Mesenchymal stem cell (in vitro differentiated cells and primary cell): ENCODE data around the gene PPP1R12C. TPM values are rescaled to one million over a fixed set of nuclear protein-coding genes. Genes with fewer than 3 reads are reported as not detected.

Experiments used
- DNase-seq: peaks from one replicate; pipeline ENCODE4 v3.0.0-alpha.2; 2013
- H2AFZ ChIP-seq: one replicate; pipeline ENCODE4 v1.6.1; 2013; ENCODE audit warnings: low read depth, mild to moderate bottlenecking, control low read depth, inconsistent platforms, low read length, moderate library complexity
- H2AK5ac ChIP-seq: 2 replicates; pipeline ENCODE4 v1.6.1; 2013; ENCODE audit warnings: low read length, moderate library complexity, mild to moderate bottlenecking, inconsistent platforms; ENCODE audit not compliant: severe bottlenecking
- H2BK120ac ChIP-seq: one replicate; pipeline ENCODE4 v1.6.1; 2013; ENCODE audit warnings: low read depth, mild to moderate bottlenecking, inconsistent platforms, low read length, moderate library complexity
- H2BK12ac ChIP-seq, 2 experiments: one replicate each; pipeline ENCODE4 v1.6.1; 2013; ENCODE audit warnings: inconsistent platforms in 2 of 2, low read length in 2 of 2, mild to moderate bottlenecking in 2 of 2, moderate library complexity in 2 of 2, control low read depth in 1 of 2
- H2BK15ac ChIP-seq: one replicate; pipeline ENCODE4 v1.6.1; 2013; ENCODE audit warnings: mild to moderate bottlenecking, low read depth, inconsistent platforms; ENCODE audit not compliant: poor library complexity, severe bottlenecking
- H2BK5ac ChIP-seq: 2 replicates; pipeline ENCODE4 v1.6.1; 2013; ENCODE audit warnings: low read depth, mild to moderate bottlenecking, low read length, control low read depth, inconsistent platforms; ENCODE audit not compliant: poor library complexity, severe bottlenecking
- H3K14ac ChIP-seq, 2 experiments: one replicate each; pipeline ENCODE4 v1.6.1; 2013; ENCODE audit warnings: inconsistent platforms in 2 of 2, low read length in 2 of 2, control low read depth in 1 of 2, mild to moderate bottlenecking in 1 of 2, moderate library complexity in 1 of 2
- H3K18ac ChIP-seq, 2 experiments: one replicate each; pipeline ENCODE4 v1.6.1; 2013; ENCODE audit warnings: inconsistent platforms in 2 of 2, low read length in 2 of 2, control low read depth in 1 of 2, low read depth in 1 of 2, mild to moderate bottlenecking in 1 of 2
- H3K23ac ChIP-seq, 2 experiments: one replicate each; pipeline ENCODE4 v1.6.1; 2013; ENCODE audit warnings: inconsistent platforms in 2 of 2, low read length in 2 of 2, mild to moderate bottlenecking in 2 of 2, moderate library complexity in 2 of 2, control low read depth in 1 of 2
- H3K27ac ChIP-seq: 2 replicates; pipeline ENCODE4 v1.5.1; 2013; ENCODE audit warnings: mild to moderate bottlenecking, moderate library complexity, low read length, control low read depth, inconsistent platforms; ENCODE audit not compliant: poor library complexity, severe bottlenecking
- H3K27me3 ChIP-seq, 2 experiments: 2 replicates each; pipeline versions ENCODE4 v1.6.1 to v1.7.0; 2013; ENCODE audit warnings: low read length in 2 of 2, mild to moderate bottlenecking in 2 of 2, moderate library complexity in 2 of 2, control low read depth in 1 of 2, inconsistent platforms in 1 of 2; ENCODE audit not compliant: control insufficient read depth in 1 of 2, insufficient read depth in 1 of 2
- H3K36me3 ChIP-seq, 2 experiments: 2 replicates each; pipeline versions ENCODE4 v1.6.1 to v1.7.0; 2013; ENCODE audit warnings: low read length in 2 of 2, control low read depth in 1 of 2, inconsistent platforms in 1 of 2, low read depth in 1 of 2, mild to moderate bottlenecking in 1 of 2; ENCODE audit not compliant: insufficient read depth in 2 of 2, control insufficient read depth in 1 of 2
- H3K4ac ChIP-seq, 2 experiments: one replicate each; pipeline ENCODE4 v1.6.1; 2013; ENCODE audit warnings: inconsistent platforms in 2 of 2, low read length in 2 of 2, mild to moderate bottlenecking in 2 of 2, moderate library complexity in 2 of 2, control low read depth in 1 of 2, low read depth in 1 of 2
- H3K4me1 ChIP-seq: 2 replicates; pipeline ENCODE4 v1.6.1; 2013; ENCODE audit warnings: low read depth, low read length, control low read depth; ENCODE audit not compliant: control insufficient read depth, insufficient read depth
- H3K4me2 ChIP-seq: 2 replicates; pipeline ENCODE4 v1.6.1; 2013; ENCODE audit warnings: low read length, mild to moderate bottlenecking, inconsistent platforms; ENCODE audit not compliant: poor library complexity, severe bottlenecking
- H3K4me3 ChIP-seq, 2 experiments: 2 replicates each; pipeline versions ENCODE4 v1.5.1 to v1.7.0; 2013; ENCODE audit warnings: low read length in 2 of 2, mild to moderate bottlenecking in 2 of 2, control low read depth in 1 of 2, low read depth in 1 of 2; ENCODE audit not compliant: insufficient read depth in 1 of 2
- H3K79me1 ChIP-seq: replicated peaks from 2 replicates; pipeline ENCODE4 v1.6.1; 2013; ENCODE audit warnings: mild to moderate bottlenecking, control low read depth, low read length, inconsistent platforms; ENCODE audit not compliant: poor library complexity, severe bottlenecking
- H3K9ac ChIP-seq: 2 replicates; pipeline ENCODE4 v1.7.0; 2013; ENCODE audit warnings: mild to moderate bottlenecking, low read length, moderate library complexity
- H3K9me3 ChIP-seq: 2 replicates; pipeline ENCODE4 v1.7.0; 2013; ENCODE audit warnings: mild to moderate bottlenecking, low read length; ENCODE audit not compliant: control insufficient read depth
- H4K8ac ChIP-seq: one replicate; pipeline ENCODE4 v1.6.1; 2013; ENCODE audit warnings: inconsistent platforms, mild to moderate bottlenecking, low read length, moderate library complexity
- H4K91ac ChIP-seq: one replicate; pipeline ENCODE4 v1.6.1; 2013; ENCODE audit warnings: mild to moderate bottlenecking, low read length, inconsistent platforms
- WGBS: methylation state at CpG from one replicate; pipeline ENCODE4 v1.1.7; 2013; ENCODE audit warnings: mixed read lengths; 5-methylcytosine and 5-hydroxymethylcytosine counted together
- polyA plus RNA-seq, 2 experiments: library from polyadenylated mRNA; stranded (reverse); fragments of 200-250 nt; gene quantifications; one replicate each; pipeline ENCODE4 v1.2.3, GENCODE V29; 2013

The PPP1R12C gene
- polyA plus RNA-seq (2013, experiment 1 of 2), result 83.1 TPM
- polyA plus RNA-seq (2013, experiment 2 of 2), result 80.0 TPM

GRCh38 chr19:55116859-55117662, at the start of gene PPP1R12C:
PPP1R12C (minus strand) TSS chr19:55117637; CDS start chr19:55117543, 94 bp downstream.
- peak; percentile 34 for DNase-seq
- Histone ChIP-seq H2BK5ac (no peak within 1 kb of the TSS), H4K91ac (peak within 1 kb of the TSS; percentile 72), H3K79me1 (peaks cover 14% of the 10 kb centered on the region), H3K4me3 (peak within 1 kb of the TSS; percentile 73 to 99), H3K9ac (peak within 1 kb of the TSS; percentile 100), H3K23ac (peak within 1 kb of the TSS; percentile 1 to 100), H2BK15ac (peak within 1 kb of the TSS; percentile 33), H2BK120ac (peak within 1 kb of the TSS; percentile 94), H2AK5ac (no peak within 1 kb of the TSS), H3K36me3 (peaks cover 3 to 24% of the 10 kb centered on the region in 2 experiments), H3K27ac (peak within 1 kb of the TSS; percentile 51), H3K4me1 (peaks cover 51% of the 10 kb centered on the region), H3K18ac (peak within 1 kb of the TSS; percentile 60 to 92), H3K9me3 (no peaks in the 10 kb centered on the region), H2AFZ (peak within 1 kb of the TSS; percentile 76), H2BK12ac (peak within 1 kb of the TSS in 1 of 2 experiments; percentile 43), H3K27me3 (no peaks in the 10 kb centered on the region), H3K4me2 (peak within 1 kb of the TSS; percentile 90), H3K4ac (peak within 1 kb of the TSS; percentile 84 to 98), H3K14ac (peak within 1 kb of the TSS in 1 of 2 experiments; percentile 86), H4K8ac (peak within 1 kb of the TSS; percentile 77)
- 0% methylated on average over 26 of the region's 97 CpGs for WGBS

- Histone ChIP-seq H2BK120ac (no peak within 1 kb of the TSS), H3K14ac (no peak within 1 kb of the TSS), H3K4me1 (peaks cover 7% of the 10 kb centered on the region), H2AFZ (peak within 1 kb of the TSS; percentile 87), H3K36me3 (no peaks in the 10 kb centered on the region), H3K9me3 (no peaks in the 10 kb centered on the region), H3K4me3 (peak within 1 kb of the TSS; percentile 60 to 82), H4K91ac (no peak within 1 kb of the TSS), H3K27me3 (peaks cover 32 to 51% of the 10 kb centered on the region in 2 experiments), H3K4me2 (peak within 1 kb of the TSS; percentile 87), H2BK15ac (no peak within 1 kb of the TSS), H3K79me1 (no peaks in the 10 kb centered on the region), H3K4ac (no peak within 1 kb of the TSS), H3K9ac (peak within 1 kb of the TSS; percentile 41), H2BK5ac (no peak within 1 kb of the TSS), H3K18ac (no peak within 1 kb of the TSS), H2AK5ac (no peak within 1 kb of the TSS), H3K23ac (no peak within 1 kb of the TSS), H4K8ac (no peak within 1 kb of the TSS), H3K27ac (no peak within 1 kb of the TSS), H2BK12ac (no peak within 1 kb of the TSS)
- WGBS, result 4% methylated on average over 26 of the region's 33 CpGs
- peak; percentile 98 for DNase-seq
Observed at GRCh38 chr19:55166530-55167268, 49.3 kb upstream of the PPP1R12C start, which contains the start of gene DNAAF3. DNAAF3 (minus strand) TSS chr19:55166613; CDS start chr19:55166413, 200 bp downstream.

GRCh38 chr19:55165952-55166529, 48.6 kb upstream of the PPP1R12C start:
- Histone ChIP-seq H2BK12ac (no peak overlapping the region), H2BK120ac (no peak overlapping the region), H3K14ac (no peak overlapping the region), H3K27me3 (peaks cover 32 to 54% of the 10 kb centered on the region in 2 experiments), H3K27ac (no peak overlapping the region), H2AK5ac (no peak overlapping the region), H3K18ac (no peak overlapping the region), H2BK5ac (no peak overlapping the region), H3K4me2 (peak overlapping the region; percentile 87), H3K4me3 (peak overlapping the region; percentile 60 to 82), H3K23ac (no peak overlapping the region), H4K8ac (no peak overlapping the region), H3K79me1 (no peaks in the 10 kb centered on the region), H3K4me1 (peaks cover 11% of the 10 kb centered on the region), H3K9me3 (no peaks in the 10 kb centered on the region), H2BK15ac (no peak overlapping the region), H3K36me3 (no peaks in the 10 kb centered on the region), H3K4ac (no peak overlapping the region), H2AFZ (peak overlapping the region; percentile 87), H4K91ac (no peak overlapping the region), H3K9ac (peak overlapping the region; percentile 41)
- DNase-seq, result peak; percentile 87
- WGBS, result 4% methylated on average over 31 of the region's 34 CpGs
